Measurements from ENCODE around the gene FBP1.
A peak's percentile ranks its signal among the peaks of the same experiment; 100 is the strongest.
"Not testable (repeated sequence)": the region's sequence is repeated elsewhere in the genome, so short reads cannot be mapped to it uniquely, and the experiment has no call there.

Gene FBP1

GRCh38 chr9:94612071-94612470 is 27.2 kb downstream of the FBP1 start:
- DNase-seq (ENCODE audit: low read depth) = no peak

DNA sequence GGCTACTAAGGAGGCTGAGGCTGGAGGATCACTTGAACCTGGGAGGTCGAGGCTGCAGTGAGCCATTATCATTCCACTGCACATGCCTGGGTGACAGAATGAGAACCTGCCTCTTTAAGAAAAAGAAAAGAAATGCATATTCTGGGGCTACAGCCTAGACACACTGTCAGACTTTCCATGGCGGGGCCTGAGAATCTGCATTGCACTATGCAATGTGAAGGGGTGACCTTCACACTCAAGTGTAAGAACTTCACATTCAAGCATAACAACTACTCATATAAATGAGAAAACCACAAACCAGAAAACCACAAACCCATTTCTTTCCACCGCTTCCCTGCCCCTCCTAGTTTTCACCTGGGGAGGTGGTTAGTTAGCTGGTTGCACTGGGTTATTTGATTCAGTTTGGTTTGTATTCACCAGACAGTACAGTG is 27.7 kb downstream of the FBP1 start:
- DNase-seq (ENCODE audit: low read depth) = peak; percentile 57

GRCh38 chr9:94610181-94610606 is 29.1 kb downstream of the FBP1 start:
- DNase-seq (ENCODE audit: low read depth) = no peak

DNA sequence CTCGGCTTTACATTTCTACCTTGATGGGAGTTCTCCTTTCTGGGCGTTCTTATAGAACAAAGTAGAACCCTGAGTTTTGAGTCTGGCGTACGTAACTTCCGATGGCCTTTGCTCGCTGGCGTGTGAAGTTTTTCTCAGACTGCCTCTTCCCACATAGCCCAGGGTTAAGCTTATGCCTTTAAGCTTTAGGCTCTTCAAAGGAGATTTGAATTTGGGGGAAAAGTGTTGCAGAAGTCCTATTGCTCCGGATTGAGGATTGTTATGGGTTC is 32.0 kb downstream of the FBP1 start:
- DNase-seq (ENCODE audit: low read depth) = no peak

DNA sequence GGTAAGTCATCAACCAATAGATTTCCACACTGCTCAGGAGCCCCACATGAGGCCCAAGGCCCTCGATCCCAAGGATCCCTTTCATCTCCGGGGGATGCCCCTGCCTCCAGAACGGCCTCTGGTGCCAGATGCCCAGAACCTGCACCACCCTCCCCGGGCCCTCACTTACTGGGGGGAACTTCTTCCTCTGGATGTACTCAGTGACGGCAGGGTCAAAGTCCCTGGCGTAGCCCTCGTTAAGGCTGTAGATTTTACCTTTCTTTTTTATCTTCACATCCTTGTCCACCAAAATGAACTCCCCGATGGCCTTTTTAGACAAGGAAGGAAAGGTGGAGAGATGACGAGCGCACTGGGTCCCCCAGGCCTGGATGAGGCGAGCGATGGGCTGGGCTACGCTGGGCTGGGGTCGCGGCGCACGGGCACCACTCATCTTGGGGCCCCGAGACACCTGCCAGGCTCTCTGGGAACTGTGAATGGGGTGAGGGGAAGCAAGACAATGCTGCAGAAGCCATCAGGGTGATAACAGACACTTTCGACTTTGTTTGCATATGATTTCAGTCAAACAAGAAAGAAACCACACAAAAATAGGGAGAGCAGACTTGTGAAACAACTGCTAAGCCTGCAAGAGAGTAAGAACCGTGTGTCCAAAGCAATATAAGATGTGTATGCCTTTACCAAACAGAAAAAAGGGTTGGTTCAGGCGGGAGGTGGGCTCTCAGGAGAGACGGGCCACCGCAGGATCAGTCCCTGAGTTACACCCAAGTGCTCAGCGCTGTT is 32.5 kb downstream of the FBP1 start:
- DNase-seq (ENCODE audit: low read depth) = no peak

DNA sequence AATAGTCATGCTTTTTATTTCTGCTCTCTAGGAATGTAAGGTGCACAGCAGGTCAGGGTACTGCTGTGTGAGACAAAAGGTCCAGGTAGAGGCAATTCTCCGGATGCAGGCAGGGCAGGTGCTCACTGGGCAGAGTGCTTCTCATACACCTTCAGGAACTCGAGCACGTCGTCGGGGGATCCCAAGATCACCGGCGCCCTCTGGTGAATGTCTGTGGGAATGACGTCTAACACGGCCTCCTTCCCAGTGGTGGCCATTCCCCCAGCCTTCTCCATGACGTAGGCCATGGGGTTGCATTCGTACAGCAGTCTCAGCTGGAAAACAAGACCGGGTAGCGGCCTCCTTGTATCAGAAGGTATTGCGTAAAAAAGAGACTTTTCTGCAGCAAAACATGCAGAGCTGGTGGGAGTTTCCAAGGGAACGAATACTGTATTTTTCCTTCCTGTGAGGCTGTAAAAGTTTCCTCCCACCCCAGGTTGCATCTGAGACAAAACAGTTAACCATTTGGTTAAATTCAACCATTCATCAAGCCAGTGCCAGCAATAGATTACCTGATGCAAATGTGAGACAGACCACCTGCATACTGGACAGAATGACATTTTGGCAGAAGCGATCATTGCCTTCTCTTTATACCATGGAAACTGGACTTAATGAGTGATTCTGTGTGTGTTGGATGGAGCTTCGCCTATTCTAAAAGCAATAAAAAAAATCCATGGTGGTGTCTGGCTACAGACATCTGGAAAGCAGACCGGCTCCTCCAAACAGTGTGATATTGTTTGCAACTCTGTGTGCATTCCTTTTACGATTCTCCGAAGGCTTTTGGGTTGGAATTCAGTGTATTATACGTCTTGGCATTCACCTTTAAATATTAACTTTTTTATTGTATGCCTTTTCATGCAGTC is 35.8 kb downstream of the FBP1 start:
- DNase-seq (ENCODE audit: low read depth) = peak; percentile 62

GRCh38 chr9:94602666-94603065 is 36.7 kb downstream of the FBP1 start:
- no peak for DNase-seq (ENCODE audit: low read depth)

DNA sequence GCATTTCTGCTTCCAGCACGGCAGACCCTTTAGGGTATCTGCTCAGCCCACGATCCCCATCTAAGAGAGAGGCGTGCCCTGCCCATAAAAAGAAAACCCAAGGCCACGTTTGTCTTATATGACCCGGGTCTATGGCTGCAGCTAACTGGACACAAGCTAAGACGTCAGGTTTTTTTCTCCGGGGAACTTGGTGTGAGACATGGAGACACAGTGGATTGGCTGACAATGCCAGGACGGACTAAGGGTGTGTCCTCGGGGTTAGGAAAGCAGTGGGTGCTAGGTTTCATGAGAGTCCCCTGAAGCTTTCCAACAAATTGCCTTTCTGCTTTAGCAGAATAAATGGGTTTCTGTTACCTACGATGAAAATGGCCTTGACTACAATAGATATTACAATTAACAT is 38.6 kb downstream of the FBP1 start:
- DNase-seq (ENCODE audit: low read depth) = no peak

DNA sequence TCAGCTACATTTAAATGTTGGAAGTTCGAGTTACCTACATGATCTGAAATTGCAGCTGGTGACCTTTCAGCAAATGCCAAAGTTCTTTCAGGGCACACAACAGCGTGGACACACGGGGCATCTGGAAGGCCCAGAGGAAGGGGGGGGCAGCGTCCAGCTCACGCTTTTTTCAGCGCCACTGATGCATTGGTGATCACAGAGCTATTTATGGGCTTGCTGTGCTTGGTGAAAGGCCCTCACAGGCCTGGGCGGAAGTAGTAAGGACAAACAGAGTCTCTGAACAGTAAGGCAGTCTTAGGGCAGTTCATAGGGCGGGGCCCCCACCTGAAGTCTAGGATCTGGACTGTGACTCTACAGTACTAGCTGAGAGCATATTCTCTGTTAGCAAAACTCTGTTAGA is 39.1 kb downstream of the FBP1 start:
- no peak for DNase-seq (ENCODE audit: low read depth)

GRCh38 chr9:94599102-94599501 is 40.2 kb downstream of the FBP1 start:
- DNase-seq (ENCODE audit: low read depth) = no peak

- no peak for DNase-seq (ENCODE audit: low read depth)
Measured at GRCh38 chr9:94593459-94594345, 45.6 kb downstream of the FBP1 start, which contains the start of gene FBP2. FBP2 (minus strand) TSS chr9:94593824; CDS start chr9:94593726, 98 bp downstream.

DNA sequence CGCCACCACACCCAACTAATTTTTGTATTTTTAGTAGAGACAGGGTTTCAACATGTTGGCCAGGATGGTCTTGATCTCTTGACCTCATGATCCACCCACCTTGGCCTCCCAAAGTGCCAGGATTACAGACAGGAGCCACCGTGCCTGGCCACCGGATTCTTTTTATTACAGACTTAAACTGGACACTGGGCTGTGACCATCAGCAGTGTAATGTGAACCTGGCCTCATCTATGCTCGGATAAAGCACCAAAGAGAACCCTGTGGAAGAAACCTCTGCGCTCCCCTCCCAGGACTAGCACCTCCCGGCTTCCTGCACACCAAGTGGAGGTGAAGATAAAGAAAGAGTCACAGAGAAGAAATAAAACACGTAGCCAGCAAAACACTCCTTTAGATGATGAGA is 46.6 kb downstream of the FBP1 start:
- DNase-seq (ENCODE audit: low read depth) = not testable (repeated sequence)

- no peak for DNase-seq (ENCODE audit: low read depth)
Measured at GRCh38 chr9:94591876-94592275, 47.4 kb downstream of the FBP1 start.

DNA sequence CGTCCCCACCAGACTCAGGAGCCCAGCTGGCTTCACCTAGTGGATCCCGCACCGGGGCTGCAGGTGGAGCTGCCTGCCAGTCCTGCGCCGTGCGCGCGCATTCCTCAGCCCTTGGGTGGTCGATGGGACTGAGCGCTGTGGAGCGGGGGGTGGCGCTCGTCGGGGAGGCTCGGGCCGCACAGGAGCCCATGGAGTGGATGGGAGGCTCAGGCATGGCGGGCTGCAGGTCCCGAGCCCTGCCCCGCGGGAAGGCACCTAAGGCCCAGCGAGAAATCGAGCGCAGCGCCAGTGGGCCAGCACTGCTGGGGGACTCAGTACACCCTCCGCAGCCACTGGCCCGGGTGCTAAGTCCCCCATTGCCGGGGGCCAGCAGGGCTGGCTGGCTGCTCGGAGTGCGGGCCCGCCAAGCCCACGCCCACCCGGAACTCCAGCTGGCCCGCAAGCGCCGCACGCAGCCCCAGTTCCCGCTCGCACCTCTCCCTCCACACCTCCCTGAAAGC is 48.2 kb downstream of the FBP1 start:
- DNase-seq (ENCODE audit: low read depth) = not testable (repeated sequence)

DNA sequence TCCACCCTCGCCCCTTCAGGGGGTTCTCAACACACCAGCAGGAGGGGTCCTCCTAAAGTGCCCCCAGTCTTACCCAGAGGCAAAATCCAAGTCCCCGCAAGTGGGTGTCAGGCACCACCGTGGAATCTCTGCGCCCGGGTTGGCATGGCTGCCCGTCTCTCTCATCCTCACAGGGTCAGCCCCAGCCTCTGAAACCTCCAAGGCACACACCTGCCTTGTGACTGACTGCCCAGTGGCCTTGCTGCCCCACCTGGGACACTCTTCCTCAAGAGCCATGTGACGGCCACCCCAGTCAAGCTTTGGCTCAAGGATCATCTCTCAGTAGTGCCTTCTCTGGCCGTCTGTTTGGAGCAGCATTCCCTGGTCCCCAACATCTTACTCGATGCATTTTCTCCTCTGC is 50.6 kb downstream of the FBP1 start:
- no peak for DNase-seq (ENCODE audit: low read depth)

DNA sequence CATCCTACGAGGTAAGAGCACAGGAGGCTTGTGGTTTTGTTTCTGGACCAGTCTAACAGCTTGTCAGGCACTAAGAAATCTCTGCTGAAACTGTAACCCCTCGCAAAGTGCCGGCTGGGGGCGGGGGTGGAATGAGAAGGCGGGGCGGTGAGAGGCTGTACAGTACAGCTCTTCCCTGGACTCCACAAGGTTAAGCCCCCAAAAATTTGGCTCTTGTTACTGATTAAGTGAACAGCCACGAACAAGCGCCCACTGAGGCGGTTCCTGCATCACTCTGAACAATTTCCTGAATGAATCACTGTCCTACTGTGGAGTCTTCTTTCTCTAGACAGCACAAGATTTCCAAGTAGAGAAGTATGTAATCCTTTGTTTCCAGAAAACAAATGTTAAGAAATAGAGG is 52.5 kb downstream of the FBP1 start:
- DNase-seq (ENCODE audit: low read depth) = no peak

DNA sequence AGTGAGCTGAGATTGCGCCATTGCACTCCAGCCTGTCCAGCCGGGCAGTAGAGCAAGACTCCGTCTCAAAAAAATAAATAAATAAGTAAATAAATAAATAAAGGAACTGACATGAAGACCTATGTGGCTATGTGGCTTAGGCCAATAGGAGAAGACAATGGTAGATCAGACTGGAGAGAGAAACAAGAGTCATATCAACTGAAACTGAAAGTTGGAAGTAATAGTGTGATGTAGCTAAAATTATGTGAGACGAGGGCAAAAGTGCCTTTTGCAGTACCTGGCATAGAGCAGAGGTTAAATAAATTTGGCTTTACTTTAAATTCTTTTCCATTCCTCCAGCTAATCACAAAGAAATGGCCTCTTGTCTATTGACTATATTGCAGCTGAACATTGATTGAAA is 53.0 kb downstream of the FBP1 start:
- DNase-seq (ENCODE audit: low read depth) = no peak

DNA sequence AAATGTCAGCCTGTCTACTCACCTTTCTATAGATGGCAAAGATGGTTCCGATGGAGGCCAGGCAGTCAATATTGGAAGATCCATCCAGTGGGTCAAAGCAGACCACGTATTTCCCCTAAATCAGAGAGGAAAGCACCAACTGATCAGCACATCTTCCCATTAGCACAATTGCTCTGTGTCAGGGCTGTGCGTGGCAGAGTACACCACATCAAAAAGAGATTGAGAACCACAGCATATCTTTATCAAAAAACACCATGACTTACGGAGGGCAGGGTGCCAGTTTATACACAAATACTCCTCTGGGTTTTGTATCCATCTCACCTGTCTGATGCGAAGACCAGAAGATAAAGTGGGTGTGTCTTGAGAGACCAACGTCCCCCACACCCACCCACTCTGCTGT is 54.8 kb downstream of the FBP1 start:
- DNase-seq (ENCODE audit: low read depth) = no peak

GRCh38 chr9:94581728-94582127 is 57.6 kb downstream of the FBP1 start:
- no peak for DNase-seq (ENCODE audit: low read depth)

- DNase-seq (ENCODE audit: low read depth) = no peak
Measured at GRCh38 chr9:94577571-94577970, 61.7 kb downstream of the FBP1 start.

- DNase-seq (ENCODE audit: low read depth) = no peak
Measured at GRCh38 chr9:94577036-94577435, 62.3 kb downstream of the FBP1 start.

- no peak for DNase-seq (ENCODE audit: low read depth)
Measured at GRCh38 chr9:94576131-94576530, 63.2 kb downstream of the FBP1 start.
